HL-60 (cell line): ENCODE results near the gene SAMD3.

Experiments
- CTCF ChIP-seq: IDR thresholded peaks from one replicate; pipeline ENCODE4 v1.5.1; 2011; ENCODE audit warnings: low read length, control low read depth, inconsistent platforms; ENCODE audit not compliant: insufficient read depth
- GABPA ChIP-seq: IDR thresholded peaks from 2 replicates; pipeline ENCODE4 v1.6.1; 2012; ENCODE audit warnings: low read depth
- POLR2AphosphoS5 ChIP-seq: IDR thresholded peaks from 2 replicates; pipeline ENCODE4 v1.6.1; 2012; ENCODE audit warnings: low read depth
- REST ChIP-seq: IDR thresholded peaks from 2 replicates; pipeline ENCODE4 v1.6.1; 2012; ENCODE audit warnings: low read depth; ENCODE audit not compliant: insufficient replicate concordance
- SPI1 ChIP-seq: IDR thresholded peaks from 2 replicates; pipeline ENCODE4 v1.6.1; 2012; ENCODE audit warnings: low read depth, mild to moderate bottlenecking, borderline replicate concordance

- TF ChIP-seq CTCF (no peak), REST (no peak), POLR2AphosphoS5 (no peak), GABPA (no peak), SPI1 (no peak)
Observed at GRCh38 chr6:130211691-130212090, 11.1 kb downstream of the SAMD3 start.
